Jurkat, Clone E6-1 (cell line): ENCODE measurements around the gene CNKSR2. TPM values are rescaled to one million over a fixed set of nuclear protein-coding genes. Genes with fewer than 3 reads are reported as not detected.

Experiments
- DNase-seq: peaks from one replicate; pipeline ENCODE4 v3.0.0-alpha.2; 2011; ENCODE audit warnings: low read depth, low spot score
- H3K4me3 ChIP-seq: 2 replicates; pipeline ENCODE4 v1.5.1; 2011; ENCODE audit warnings: mild to moderate bottlenecking, low read length, control low read depth, moderate library complexity
- polyA plus RNA-seq: library from polyadenylated mRNA; unstranded; fragments of >200 nt; gene quantifications from one replicate; pipeline ENCODE4 v1.2.1, GENCODE V29; 2012; ENCODE audit warnings: missing spikeins; ENCODE audit not compliant: insufficient read length, insufficient read depth

CNKSR2 gene
- polyA plus RNA-seq: 10.5 TPM

- no peak for DNase-seq
- H3K4me3 ChIP-seq: peak within 1 kb of the TSS; percentile 30
Measured at GRCh38 chrX:21374163-21374993, at the start of gene CNKSR2. CNKSR2 (plus strand) TSS chrX:21374418; CDS start chrX:21374898, 480 bp downstream.

GRCh38 chrX:21354725-21355124 lies 19.5 kb upstream of the CNKSR2 start:
- peak; percentile 5 for DNase-seq
- H3K4me3 ChIP-seq: no peak overlapping the region

GRCh38 chrX:21355831-21356230 lies 18.4 kb upstream of the CNKSR2 start:
- H3K4me3 ChIP-seq: no peak overlapping the region
- no peak for DNase-seq

- H3K4me3 ChIP-seq: no peak overlapping the region
- no peak for DNase-seq
Measured at GRCh38 chrX:21369613-21370012, 4.6 kb upstream of the CNKSR2 start.

- DNase-seq: no peak
- no peak overlapping the region for H3K4me3 ChIP-seq
Measured at GRCh38 chrX:21373001-21373400, 1.2 kb upstream of the CNKSR2 start.

- DNase-seq: no peak
- H3K4me3 ChIP-seq: no peak overlapping the region
Measured at GRCh38 chrX:21373637-21374162, 518 bp upstream of the CNKSR2 start.

- DNase-seq: no peak
- no peak overlapping the region for H3K4me3 ChIP-seq
Measured at GRCh38 chrX:21374994-21375707, 933 bp downstream of the CNKSR2 start.

- H3K4me3 ChIP-seq: no peak overlapping the region
- no peak for DNase-seq
Measured at GRCh38 chrX:21375708-21376009, 1.4 kb downstream of the CNKSR2 start.

GRCh38 chrX:21376636-21377035 lies 2.4 kb downstream of the CNKSR2 start:
- DNase-seq: no peak
- no peak overlapping the region for H3K4me3 ChIP-seq

GRCh38 chrX:21379991-21380390 lies 5.8 kb downstream of the CNKSR2 start:
- H3K4me3 ChIP-seq: no peak overlapping the region
- no peak for DNase-seq

GRCh38 chrX:21382715-21383114 lies 8.5 kb downstream of the CNKSR2 start:
- no peak overlapping the region for H3K4me3 ChIP-seq
- DNase-seq: no peak

- no peak for DNase-seq
- H3K4me3 ChIP-seq: no peak overlapping the region
Measured at GRCh38 chrX:21383546-21383945, 9.3 kb downstream of the CNKSR2 start.

GRCh38 chrX:21384178-21384577 lies 10.0 kb downstream of the CNKSR2 start:
- no peak overlapping the region for H3K4me3 ChIP-seq
- no peak for DNase-seq

- H3K4me3 ChIP-seq: no peak overlapping the region
- no peak for DNase-seq
Measured at GRCh38 chrX:21394792-21395191, 20.6 kb downstream of the CNKSR2 start.

GRCh38 chrX:21398426-21398825 lies 24.2 kb downstream of the CNKSR2 start:
- no peak overlapping the region for H3K4me3 ChIP-seq
- no peak for DNase-seq

GRCh38 chrX:21400408-21401121 lies 26.3 kb downstream of the CNKSR2 start:
- no peak for DNase-seq
- no peak overlapping the region for H3K4me3 ChIP-seq

- DNase-seq: no peak
- no peak overlapping the region for H3K4me3 ChIP-seq
Measured at GRCh38 chrX:21408307-21408706, 34.1 kb downstream of the CNKSR2 start.

- no peak overlapping the region for H3K4me3 ChIP-seq
- no peak for DNase-seq
Measured at GRCh38 chrX:21408788-21409187, 34.6 kb downstream of the CNKSR2 start.

- DNase-seq: no peak
- no peak overlapping the region for H3K4me3 ChIP-seq
Measured at GRCh38 chrX:21412029-21412428, 37.8 kb downstream of the CNKSR2 start.

- no peak overlapping the region for H3K4me3 ChIP-seq
- DNase-seq: no peak
Measured at GRCh38 chrX:21412883-21413282, 38.7 kb downstream of the CNKSR2 start.
